ENCODE data around the gene BEND6. TPM values are rescaled to one million over a fixed set of nuclear protein-coding genes. Genes with fewer than 3 reads are reported as not detected.

The BEND6 gene
- total RNA-seq, 1 experiment from 2014 or later = 1.4 TPM

- no peak overlapping the region for H3K9ac ChIP-seq (ENCODE audit: extremely low read depth, insufficient read length, low read length)
- no peaks in the 10 kb centered on the region for H3K23me2 ChIP-seq (ENCODE audit: insufficient read length, low read depth, low read length, poor library complexity, severe bottlenecking)
- H3K4ac ChIP-seq (ENCODE audit: low read depth, low read length) = no peak overlapping the region
- no peak for DNase-seq
- no peak overlapping the region for H3T11ph ChIP-seq (ENCODE audit: low read length)
- Mint-ChIP-seq H3K27me3 (ENCODE audit: low read depth) (no peaks in the 10 kb centered on the region), H3K27ac (no peak overlapping the region; a peak in 1 of 7 replicates), H3K4me1 (no peaks in the 10 kb centered on the region; a peak in 1 of 4 replicates), H3K4me3 (no peak overlapping the region), H3K36me3 (ENCODE audit: insufficient read depth in 1 of 3, low read depth in 3 of 3) (peaks cover 0 to 14% (median 11%) of the 10 kb centered on the region in 3 experiments; a peak in 5 of 7 replicates), H3K9me3 (peaks cover 10 to 12% of the 10 kb centered on the region in 2 experiments)
- WGBS (ENCODE audit: extremely low coverage, insufficient read length, low lambda C conversion rate) = no CpG with 5 or more reads among the region's 1 CpG
- no peak overlapping the region for H3K56ac ChIP-seq (ENCODE audit: insufficient read length, low read depth, low read length)
- no peaks in the 10 kb centered on the region for H3K79me1 ChIP-seq (ENCODE audit: insufficient read depth, low read depth, low read length, poor library complexity, severe bottlenecking)
- H3K4me2 ChIP-seq (ENCODE audit: insufficient read depth, insufficient read length, low read length) = no peak overlapping the region
- H4K8ac ChIP-seq (replicated peaks; ENCODE audit: insufficient read length, low read depth, low read length) = no peak overlapping the region
- H3K79me2 ChIP-seq (ENCODE audit: insufficient read depth, low read length) = no peaks in the 10 kb centered on the region
- no peak overlapping the region for H2BK20ac ChIP-seq (ENCODE audit: low read depth, low read length, poor library complexity, severe bottlenecking)
- H2BK15ac ChIP-seq (ENCODE audit: low read depth, low read length) = no peak overlapping the region
- no peak overlapping the region for H2AFZ ChIP-seq (ENCODE audit: low read length)
- H2BK12ac ChIP-seq (ENCODE audit: insufficient read length, low read depth, low read length) = no peak overlapping the region
- no peak overlapping the region for H2BK120ac ChIP-seq (ENCODE audit: low read depth, low read length, poor library complexity, severe bottlenecking)
- no peaks in the 10 kb centered on the region for H3K9me3 ChIP-seq (ENCODE audit: control insufficient read depth, low read depth, low read length)
- H3K4me1 ChIP-seq (ENCODE audit: insufficient read depth, low read length) = no peaks in the 10 kb centered on the region; the same call in 1 of the 2 replicates
- H3K27ac ChIP-seq (ENCODE audit: insufficient read length, low read depth, low read length) = no peak overlapping the region
- H4K91ac ChIP-seq (ENCODE audit: insufficient read length, low read depth, low read length) = no peak overlapping the region
- no peak overlapping the region for H4K5ac ChIP-seq (ENCODE audit: insufficient read length, low read depth, low read length)
- no peak overlapping the region for H3K18ac ChIP-seq (ENCODE audit: insufficient read length, low read depth, low read length)
- H3K23ac ChIP-seq (ENCODE audit: insufficient read length, low read depth, low read length) = no peak overlapping the region
- H4K20me1 ChIP-seq (ENCODE audit: control insufficient read depth, insufficient read depth, insufficient read length) = no peaks in the 10 kb centered on the region
- H3K27me3 ChIP-seq (ENCODE audit: insufficient read depth, low read length) = no peaks in the 10 kb centered on the region
- no peak for TF ChIP-seq CTCF (conservative IDR thresholded peaks at IDR 0.05)
- no peak overlapping the region for H2AK5ac ChIP-seq (ENCODE audit: insufficient read length, low read length)
- no peak overlapping the region for H2BK5ac ChIP-seq (ENCODE audit: insufficient read length, low read length)
- no peak overlapping the region for H3K14ac ChIP-seq (ENCODE audit: insufficient read depth, low read length)
These were observed 16.2 kb upstream of the BEND6 start for GRCh38 chr6:56938649-56939191.
